Activated naive CD4-positive, alpha-beta T cell treated with anti-CD3 and anti-CD28 coated beads, Interleukin-2, amount 50 U/mL, for 72 hours (primary cell): ENCODE data around the gene PDE9A. TPM values are rescaled to one million over a fixed set of nuclear protein-coding genes. Genes with fewer than 3 reads are reported as not detected.

Source experiments
- ATAC-seq, 2 donors: fragments of 150-1000 bp; cut with Tn5 transposase; 2 replicates each; pipeline ENCODE4 v1.10.0; 2021; ENCODE audit warnings: mild to moderate bottlenecking in 2 of 2, moderate library complexity in 2 of 2
- DNase-seq, 2 donors: peaks; one replicate each; pipeline ENCODE4 v3.0.0; 2021 to 2022; ENCODE audit warnings: low spot score in 2 of 2
- H3K27ac Mint-ChIP-seq, 2 donors: one replicate each; pipeline ENCODE4 v1.8.0; 2022; ENCODE audit warnings: mild to moderate bottlenecking in 2 of 2, mixed read lengths in 2 of 2
- H3K36me3 Mint-ChIP-seq, 2 donors: one replicate each; pipeline ENCODE4 v1.8.0; 2022; ENCODE audit warnings: mixed read lengths in 2 of 2
- H3K9me3 Mint-ChIP-seq, 2 donors: one replicate each; pipeline ENCODE4 v1.8.0; 2022; ENCODE audit warnings: mixed read lengths in 2 of 2
- total RNA-seq, 2 donors: library from RNA; stranded (reverse); gene quantifications; one replicate each; pipeline ENCODE4 v1.2.3, GENCODE V29; 2022

Gene PDE9A
- total RNA-seq, 2 donors from 2014 or later, result 4.2 to 7.9 TPM

DNA sequence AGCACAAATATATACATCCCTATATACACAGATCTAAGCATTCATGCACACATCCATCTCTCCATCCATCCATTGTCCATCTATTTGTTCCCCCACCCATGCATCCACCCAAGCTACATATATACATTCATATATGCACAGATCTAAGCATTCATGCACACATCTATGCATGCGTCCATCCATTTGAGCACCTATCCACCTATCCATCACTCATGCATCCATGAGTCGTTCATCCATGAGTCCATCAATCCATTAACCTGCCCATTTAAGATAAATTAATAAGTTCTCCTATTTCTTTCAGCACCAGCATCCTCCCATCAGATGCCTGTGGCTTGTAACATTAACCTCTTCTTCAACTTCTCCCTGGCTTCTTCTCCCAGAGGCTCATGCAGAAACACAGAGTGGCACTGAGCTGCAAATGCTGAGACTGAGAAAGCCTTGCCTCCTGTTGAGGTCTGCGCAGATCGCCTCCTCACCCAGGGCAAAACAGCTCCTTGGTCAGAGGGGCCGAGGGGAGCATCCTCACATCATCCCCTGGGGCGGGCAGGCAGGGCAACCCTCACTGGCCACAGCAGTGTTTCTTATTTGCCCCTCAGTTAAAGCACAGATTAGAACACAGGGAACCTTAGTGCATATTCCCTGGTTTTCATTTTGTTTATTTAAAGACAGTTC lies 17.4 kb upstream of the PDE9A start:
- ATAC-seq (no peak), DNase-seq (no peak)
- Mint-ChIP-seq H3K27ac (no peak overlapping the region), H3K9me3 (no peaks in the 10 kb centered on the region), H3K36me3 (no peaks in the 10 kb centered on the region)

DNA sequence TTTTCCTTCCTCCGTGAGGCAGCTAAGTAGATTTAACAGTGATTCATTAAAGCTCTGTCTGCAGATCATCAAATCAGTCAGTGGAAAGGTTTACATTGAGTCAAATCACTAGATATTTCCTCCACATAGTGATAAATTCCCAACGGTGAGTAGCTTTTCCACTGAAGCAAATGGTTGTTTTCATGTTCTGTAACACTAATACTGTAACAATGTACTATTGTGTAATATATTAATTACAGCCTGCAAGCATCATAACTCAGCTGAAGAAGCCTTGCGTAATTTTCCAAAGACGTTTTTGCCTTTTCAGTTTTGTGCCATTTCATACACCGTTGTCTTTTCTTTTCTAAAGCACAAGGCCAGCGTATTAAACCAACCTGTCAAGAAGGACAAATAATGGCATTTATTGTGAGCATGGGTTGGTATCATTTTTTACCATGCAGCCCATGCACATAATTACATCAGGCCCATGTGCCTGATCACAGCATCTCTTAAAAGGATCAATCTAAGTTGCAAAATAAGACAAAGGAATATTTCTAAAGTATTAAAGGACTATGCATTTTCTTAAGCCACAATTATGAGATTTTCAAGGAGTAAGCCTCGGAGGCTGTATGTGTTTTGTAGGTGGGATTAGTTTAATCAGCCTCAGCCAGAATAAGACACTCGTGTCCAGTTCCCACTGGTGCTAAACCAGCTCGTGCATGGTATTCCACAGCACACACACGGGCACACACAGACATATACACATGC lies 16.7 kb upstream of the PDE9A start:
- ATAC-seq, result no peak
- Mint-ChIP-seq H3K36me3 (no peaks in the 10 kb centered on the region), H3K27ac (no peak overlapping the region)

DNA sequence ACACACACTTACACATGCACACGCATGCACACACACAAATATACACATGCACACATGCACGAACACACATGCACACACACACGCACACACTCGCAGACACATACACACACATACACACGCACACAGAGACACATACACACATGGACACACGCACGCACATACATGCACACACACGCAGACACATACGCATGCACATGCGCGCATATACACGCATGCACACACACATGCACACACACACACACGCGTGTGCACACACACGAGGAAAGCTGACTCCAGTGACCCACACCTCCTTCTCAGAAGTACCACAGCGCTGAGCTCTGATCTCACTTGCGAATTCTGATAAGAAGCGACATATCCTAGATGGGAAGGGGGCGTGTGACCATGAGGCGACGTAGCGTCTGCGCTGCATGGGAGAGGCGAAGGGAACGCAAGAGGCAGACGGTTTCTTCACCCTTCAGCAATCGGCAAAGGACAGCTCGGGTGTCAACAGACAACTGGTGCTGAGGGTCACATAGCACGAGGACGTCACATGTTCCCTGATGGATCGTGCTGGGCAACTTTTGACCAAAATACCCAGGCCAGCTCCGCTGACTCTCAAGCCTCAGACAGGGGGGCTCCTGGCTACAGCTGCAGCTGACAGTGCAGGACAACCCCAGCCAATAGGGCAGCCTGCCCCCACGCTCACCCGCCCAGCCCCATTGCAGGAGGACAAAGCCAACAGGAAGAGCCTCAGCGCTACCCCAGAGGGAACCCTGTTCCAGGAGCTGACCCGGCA lies 16.0 kb upstream of the PDE9A start:
- H3K36me3 Mint-ChIP-seq, result no peaks in the 10 kb centered on the region
- no peak overlapping the region for H3K27ac Mint-ChIP-seq
- H3K9me3 Mint-ChIP-seq, result no peaks in the 10 kb centered on the region
- ATAC-seq (no peak), DNase-seq (no peak)

More for the DNA sequence above, 16.7 kb upstream of the PDE9A start:
- H3K9me3 Mint-ChIP-seq, result no peaks in the 10 kb centered on the region
- DNase-seq, result no peak

DNA sequence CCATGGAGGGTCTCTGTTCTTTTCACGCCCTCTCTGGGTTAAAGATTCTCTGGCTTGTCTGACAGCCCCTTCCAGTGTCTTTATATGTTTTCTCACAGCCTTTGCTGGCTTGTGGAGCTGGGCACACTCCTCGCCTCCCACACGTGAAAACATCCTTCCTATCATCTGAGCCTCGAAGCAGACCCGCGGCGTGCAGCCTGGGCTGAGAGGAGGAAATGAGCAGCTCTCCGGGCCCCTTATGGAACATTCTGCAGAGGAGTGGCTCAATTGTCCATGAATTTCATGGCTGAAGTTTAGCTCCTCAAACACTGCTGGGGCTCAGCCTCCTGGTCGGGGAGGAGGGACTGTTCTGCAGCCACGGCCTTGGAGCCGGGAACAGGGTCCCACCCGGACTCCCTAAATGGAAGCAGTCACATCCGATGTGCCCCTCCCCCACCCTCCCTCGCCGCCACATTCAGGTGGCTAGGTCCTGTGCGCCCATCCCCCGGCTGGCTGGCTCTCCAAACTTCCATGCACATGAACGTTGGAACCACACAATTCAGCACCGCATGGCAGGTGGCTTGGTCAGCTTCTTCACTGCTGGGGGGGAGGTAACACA lies 15.1 kb upstream of the PDE9A start:
- no peak for DNase-seq
- no peaks in the 10 kb centered on the region for H3K36me3 Mint-ChIP-seq
- no peak overlapping the region for H3K27ac Mint-ChIP-seq
- no peak for ATAC-seq
- no peaks in the 10 kb centered on the region for H3K9me3 Mint-ChIP-seq

DNA sequence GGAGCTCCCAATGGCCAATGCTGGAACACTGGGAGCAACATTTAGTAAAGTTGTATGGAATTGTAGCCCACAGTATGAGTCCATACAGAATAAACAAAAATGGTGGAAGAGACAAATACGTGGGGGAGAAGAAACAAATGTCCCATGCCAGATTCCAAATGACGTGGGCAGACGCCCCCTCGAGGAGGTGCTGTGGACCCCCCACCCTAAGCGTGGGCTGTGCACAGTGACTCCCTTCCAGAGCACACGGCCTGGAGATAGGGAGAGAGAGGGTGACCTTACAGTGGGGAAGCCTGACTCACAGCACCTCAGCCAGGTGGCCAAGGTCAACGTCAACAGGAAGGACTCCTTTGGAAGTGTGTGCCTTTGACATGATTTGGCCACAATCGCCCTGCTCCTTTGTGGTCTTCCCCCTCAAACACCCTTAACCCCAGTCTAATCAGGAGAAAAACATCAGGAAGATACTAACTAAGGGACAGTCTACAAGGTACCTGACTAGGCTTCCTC lies 13.7 kb upstream of the PDE9A start:
- H3K9me3 Mint-ChIP-seq, result no peaks in the 10 kb centered on the region
- no peaks in the 10 kb centered on the region for H3K36me3 Mint-ChIP-seq
- DNase-seq, result no peak
- no peak for ATAC-seq
- no peak overlapping the region for H3K27ac Mint-ChIP-seq

DNA sequence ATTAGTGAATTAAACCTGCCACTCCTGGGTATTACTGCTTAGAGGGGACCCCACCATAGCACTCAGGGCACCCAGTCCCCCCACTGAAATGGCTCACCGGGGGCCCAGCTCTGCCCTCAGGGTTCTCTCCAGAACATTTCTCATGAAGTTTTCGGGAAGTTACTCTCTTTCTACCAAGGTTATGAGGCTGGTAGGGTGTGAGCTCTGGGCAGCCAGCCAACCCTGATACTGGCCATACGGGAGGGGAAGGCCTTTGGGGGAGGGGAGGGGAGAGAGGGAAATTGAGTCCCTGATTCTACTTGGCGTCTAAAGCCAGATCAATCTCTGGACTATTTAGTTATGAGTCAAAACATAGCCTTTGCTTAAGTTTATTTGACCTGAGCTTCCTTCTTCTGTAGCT lies 12.9 kb upstream of the PDE9A start:
- Mint-ChIP-seq H3K36me3 (no peaks in the 10 kb centered on the region), H3K9me3 (no peaks in the 10 kb centered on the region), H3K27ac (no peak overlapping the region)
- no peak for DNase-seq
- no peak for ATAC-seq

DNA sequence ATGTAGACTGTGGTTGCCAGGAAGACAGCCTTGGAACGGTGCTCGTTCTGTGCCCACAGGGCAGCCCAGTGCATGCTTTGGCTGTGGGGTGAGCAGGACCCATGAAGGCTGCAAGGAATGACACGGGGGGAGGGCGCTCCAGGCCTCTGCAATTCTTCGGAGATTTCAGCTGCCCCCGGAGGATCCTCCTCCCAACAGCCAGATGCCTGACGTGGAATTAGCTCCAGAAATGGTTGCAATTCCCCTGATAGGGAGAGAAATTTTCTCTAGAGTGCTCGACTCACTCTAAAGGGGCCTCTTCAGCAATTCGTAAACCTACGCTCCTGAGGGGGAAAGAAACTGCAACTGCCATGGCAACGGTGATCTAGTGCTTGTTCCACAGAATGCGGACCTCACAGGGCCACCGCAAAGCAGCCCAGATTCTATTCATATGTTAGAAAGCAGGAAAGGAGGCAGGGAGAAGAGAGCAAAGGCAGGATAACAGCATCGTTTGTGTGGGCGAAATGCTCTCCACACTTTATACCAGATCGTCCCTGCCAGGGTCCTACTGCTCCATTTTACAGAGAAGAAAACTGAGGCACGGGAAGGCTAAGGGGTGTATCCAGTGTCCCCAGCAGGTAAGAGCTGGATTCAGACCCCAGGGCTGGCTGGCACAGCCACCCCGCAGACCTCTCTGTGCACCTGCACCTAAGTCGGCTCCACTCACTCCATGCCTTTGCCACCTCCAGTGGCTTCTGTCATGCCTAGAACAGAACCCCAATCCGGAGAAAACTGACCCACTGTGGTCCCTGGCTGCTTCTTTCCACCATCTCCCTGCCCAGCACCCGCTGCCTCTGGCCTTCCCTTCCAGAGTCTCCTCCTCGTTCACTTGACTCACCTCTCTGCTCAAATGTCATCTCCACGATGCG lies 11.9 kb upstream of the PDE9A start:
- no peak for ATAC-seq
- no peak overlapping the region for H3K27ac Mint-ChIP-seq

DNA sequence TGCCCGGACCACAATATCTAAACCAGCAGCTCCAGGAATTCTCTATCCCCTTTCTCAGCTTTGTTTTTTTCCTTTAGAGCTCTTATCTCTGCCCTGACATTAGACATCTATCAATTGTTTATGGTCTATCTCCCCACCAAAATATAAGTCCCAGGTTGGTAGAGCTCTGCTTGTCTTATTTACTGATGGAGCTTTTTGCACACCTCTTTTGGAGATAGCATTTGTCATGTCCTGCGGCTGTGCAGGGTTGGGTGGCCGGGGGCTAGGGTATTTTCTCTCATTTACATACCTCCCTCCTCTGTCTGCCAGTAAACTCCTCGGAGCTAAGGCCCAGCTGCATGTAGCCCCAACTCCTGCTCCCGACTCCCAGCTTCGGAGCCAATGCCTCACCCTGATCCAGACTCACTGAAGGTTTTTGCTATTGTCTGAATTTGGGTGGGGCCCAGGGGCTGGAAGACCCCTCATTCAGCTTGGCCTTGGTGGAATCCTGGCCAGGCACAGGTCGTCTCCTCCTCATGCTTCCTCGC lies 11.1 kb upstream of the PDE9A start:
- DNase-seq (no peak), ATAC-seq (no peak)
- Mint-ChIP-seq H3K9me3 (no peaks in the 10 kb centered on the region), H3K36me3 (no peaks in the 10 kb centered on the region), H3K27ac (no peak overlapping the region)

More for the DNA sequence above, 11.9 kb upstream of the PDE9A start:
- Mint-ChIP-seq H3K9me3 (no peaks in the 10 kb centered on the region), H3K36me3 (no peaks in the 10 kb centered on the region)
- no peak for DNase-seq

DNA sequence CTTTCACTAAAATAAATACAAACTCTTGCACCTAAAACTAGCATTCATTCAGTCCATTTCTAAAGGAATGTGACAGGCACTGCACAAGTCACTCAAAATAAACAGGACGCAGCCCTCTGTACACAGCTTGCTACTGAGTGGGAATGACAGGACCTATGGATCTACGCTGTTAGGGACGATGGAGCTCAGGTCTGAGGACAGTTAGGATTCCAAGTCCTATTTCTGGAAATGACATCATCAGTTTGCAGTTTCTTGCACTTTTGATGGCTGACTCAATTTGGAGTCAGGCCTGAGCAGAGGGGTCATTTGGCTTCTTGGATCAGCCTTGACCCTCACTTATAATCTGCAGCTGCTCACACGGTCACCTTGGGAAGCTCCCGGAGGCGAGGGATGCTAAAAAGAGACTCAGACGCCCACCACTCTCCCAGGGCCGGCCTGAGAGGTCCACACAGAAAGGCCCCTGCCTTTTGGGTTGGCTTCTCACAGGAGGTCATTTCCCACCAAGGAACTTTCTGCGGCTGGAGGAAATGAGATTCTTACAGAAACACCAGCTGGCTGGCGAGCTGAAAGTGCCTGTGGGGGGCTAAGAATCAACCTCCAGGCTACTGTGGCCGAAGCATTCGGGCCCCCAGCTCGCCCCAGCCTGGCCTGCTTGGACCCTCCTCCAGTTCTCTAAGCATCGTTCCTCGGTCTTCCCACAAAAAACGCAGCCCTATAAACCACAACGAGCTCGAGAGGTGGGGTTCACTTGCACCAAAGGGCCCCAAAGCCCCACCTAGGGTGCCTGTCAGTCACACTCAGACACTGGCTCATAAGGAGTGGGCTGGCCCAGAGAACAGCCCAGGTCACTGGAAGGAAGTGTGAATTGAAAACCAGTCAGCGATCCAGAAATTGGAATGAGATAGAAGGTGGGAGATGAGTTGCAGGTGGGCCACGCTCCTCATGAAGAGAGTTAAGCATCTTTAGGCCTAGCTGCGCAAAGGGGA lies 8.9 kb upstream of the PDE9A start:
- no peaks in the 10 kb centered on the region for H3K9me3 Mint-ChIP-seq
- H3K36me3 Mint-ChIP-seq, result no peaks in the 10 kb centered on the region
- H3K27ac Mint-ChIP-seq, result peak overlapping the region in 1 of 2 donors; percentile 17
- DNase-seq, result no peak
- ATAC-seq, result no peak

DNA sequence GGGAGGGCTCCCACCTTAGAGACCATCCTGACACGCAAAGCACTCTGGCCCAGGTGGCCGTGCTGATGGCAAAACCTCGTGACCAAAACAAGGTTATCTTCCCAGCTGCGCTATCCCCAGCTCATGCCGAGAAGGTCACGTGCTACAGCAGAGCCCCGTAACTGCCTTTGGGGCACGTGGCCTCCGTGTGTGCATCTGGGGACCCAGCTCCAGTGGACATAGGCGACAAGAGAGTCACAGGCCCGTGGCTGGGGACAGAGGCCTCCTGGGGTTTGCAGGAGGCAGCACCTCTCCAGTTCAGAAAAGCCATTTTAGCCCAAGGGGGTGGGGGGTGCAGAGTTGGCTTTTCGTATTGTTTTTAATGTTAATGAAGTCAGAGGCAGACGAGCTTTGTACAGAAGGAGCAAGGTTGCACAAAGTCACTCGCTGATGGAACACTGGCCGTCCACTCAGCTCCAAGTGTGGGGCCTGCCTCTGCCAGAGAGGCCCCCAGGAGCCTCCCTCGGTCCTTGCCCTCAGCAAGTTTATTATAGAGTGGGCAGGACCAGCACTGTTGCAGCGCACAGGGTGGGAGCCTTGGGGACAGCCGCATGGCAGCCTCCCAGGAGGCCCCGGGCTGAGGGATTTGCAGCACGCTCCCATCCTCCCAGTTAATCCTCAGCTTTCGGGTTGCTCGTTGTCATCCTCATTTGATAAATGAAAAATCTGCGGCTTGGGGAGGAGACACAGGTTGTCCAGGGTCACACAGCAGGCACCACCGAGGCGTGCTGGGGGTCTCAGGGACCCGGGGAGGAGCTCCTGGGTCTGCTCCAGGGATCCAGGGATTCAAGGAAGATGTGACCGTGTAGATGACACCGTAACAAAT lies 8.0 kb upstream of the PDE9A start:
- no peak overlapping the region for H3K27ac Mint-ChIP-seq
- ATAC-seq (no peak), DNase-seq (no peak)
- no peaks in the 10 kb centered on the region for H3K9me3 Mint-ChIP-seq
- no peaks in the 10 kb centered on the region for H3K36me3 Mint-ChIP-seq

DNA sequence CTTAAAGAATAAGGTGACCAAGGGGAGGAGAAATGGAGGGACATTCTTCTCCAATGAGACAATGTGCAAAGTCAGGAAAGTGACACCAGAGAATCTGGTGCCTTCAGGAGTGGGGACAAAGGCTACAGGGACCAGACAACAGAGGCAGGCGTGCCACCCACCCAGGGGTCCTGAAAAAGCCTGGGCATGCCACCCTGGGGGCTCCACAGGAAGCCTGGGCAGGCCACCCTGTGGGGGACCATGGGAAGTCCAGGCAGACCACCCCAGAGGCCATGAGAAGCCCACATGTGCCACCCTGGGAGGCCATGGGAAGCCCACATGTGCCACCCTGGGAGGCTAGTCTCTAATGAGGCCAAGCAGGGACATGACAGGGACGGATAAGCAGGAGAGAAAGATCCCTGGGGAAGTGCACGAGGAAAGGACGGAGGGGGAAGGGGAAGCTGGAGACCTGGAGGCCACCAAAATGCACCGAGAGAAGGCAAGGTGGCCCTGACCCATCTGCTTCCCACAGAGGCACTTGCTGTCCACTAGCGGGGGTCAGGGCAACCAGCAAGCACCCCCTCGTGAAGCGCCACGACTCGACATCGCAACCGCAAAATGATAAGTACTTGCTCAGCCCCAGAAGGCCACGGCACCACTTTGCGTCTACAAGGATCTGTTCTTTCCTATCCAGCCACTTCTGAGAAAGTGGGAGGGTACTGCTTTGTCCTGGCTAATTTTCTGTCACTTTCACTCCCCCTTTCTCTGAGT lies 7.2 kb upstream of the PDE9A start:
- no peak for ATAC-seq

DNA sequence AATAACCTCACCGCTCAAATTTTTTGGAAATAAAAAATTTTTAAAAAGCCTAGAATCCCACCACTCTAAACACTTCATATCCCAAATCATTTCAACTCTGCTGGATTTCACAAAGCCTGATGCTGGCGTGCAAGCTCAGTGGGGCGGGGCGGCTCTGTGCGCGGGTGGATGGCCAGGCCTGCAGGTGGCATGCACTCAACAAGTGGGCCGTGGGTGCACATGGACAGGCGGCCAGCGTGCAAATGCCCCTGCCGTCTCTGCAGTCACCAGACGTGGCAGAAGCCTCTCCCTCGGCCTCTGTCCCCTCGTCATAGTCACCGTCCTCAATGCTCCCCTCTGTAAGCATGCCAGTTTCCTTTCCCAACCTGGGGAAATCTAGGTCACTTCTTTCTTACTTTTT lies 6.6 kb upstream of the PDE9A start:
- no peaks in the 10 kb centered on the region for H3K9me3 Mint-ChIP-seq
- ATAC-seq (no peak), DNase-seq (no peak)
- no peaks in the 10 kb centered on the region for H3K36me3 Mint-ChIP-seq
- no peak overlapping the region for H3K27ac Mint-ChIP-seq

More for the DNA sequence above, 7.2 kb upstream of the PDE9A start:
- H3K27ac Mint-ChIP-seq, result no peak overlapping the region
- no peaks in the 10 kb centered on the region for H3K9me3 Mint-ChIP-seq
- no peak for DNase-seq
- H3K36me3 Mint-ChIP-seq, result no peaks in the 10 kb centered on the region

DNA sequence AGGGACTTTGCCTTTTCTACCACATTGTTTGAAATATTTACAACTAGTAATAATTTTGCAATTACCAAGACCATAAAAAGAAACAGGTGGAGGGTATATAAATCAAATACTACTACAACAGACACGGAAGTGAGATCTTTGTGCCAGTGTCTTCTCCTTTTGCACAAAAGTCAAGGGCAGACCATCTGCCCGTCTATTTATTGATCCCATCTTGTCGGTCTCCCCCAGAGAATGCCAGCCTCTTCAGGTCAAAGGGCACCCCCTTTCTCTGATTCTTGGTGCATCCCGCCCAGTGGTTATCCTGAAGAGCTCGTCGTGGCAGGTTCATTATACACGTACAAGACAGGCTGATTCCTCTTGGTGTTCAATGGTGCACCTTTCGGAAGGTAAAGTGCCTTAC lies 4.8 kb upstream of the PDE9A start:
- ATAC-seq (no peak), DNase-seq (no peak)
- Mint-ChIP-seq H3K27ac (no peak overlapping the region), H3K9me3 (no peaks in the 10 kb centered on the region), H3K36me3 (no peaks in the 10 kb centered on the region)
